ENCODE measurements around the gene ZNF177. TPM values are rescaled to one million over a fixed set of nuclear protein-coding genes. Genes with fewer than 3 reads are reported as not detected.

ZNF177 gene
- total RNA-seq, 1 experiment from 2014 or later = 1.4 TPM

GRCh38 chr19:9352505-9352904 is 10.3 kb upstream of the ZNF177 start:
- no peaks in the 10 kb centered on the region for H3K9me2 ChIP-seq (replicated peaks; ENCODE audit: low read length)
- CTCF ChIA-PET = no interaction called here
- no peak for ATAC-seq

GRCh38 chr19:9353011-9353410 is 9.8 kb upstream of the ZNF177 start:
- no peak overlapping the region for H3K27ac ChIP-seq (ENCODE audit: low read length)
- H3K27me3 ChIP-seq (ENCODE audit: low read length) = no peaks in the 10 kb centered on the region
- no peak overlapping the region for H3K4me2 ChIP-seq (ENCODE audit: low read length)
- ChIA-PET POLR2A (ENCODE audit: unreplicated experiment) (no interaction called here), CTCF (no interaction called here)
- TF ChIP-seq EZH2 (IDR thresholded peaks at IDR 0.05; ENCODE audit: low read length, unreplicated experiment) (no peak), CTCF (conservative IDR thresholded peaks at IDR 0.05; ENCODE audit: low read depth, low read length) (no peak), EZH2phosphoT487 (IDR thresholded peaks at IDR 0.05; ENCODE audit: borderline replicate concordance, low read length) (no peak)
- no peaks in the 10 kb centered on the region for H3K9me2 ChIP-seq (replicated peaks; ENCODE audit: low read length)
- no peaks in the 10 kb centered on the region for H3K79me2 ChIP-seq (ENCODE audit: low read length)
- H4K20me1 ChIP-seq (ENCODE audit: low read length) = no peaks in the 10 kb centered on the region
- no TSS peak for BruUV-seq (replicated peaks)
- peaks cover 61% of the 10 kb centered on the region for H3K9me3 ChIP-seq (ENCODE audit: low read length)
- DNase-seq = peak; percentile 16
- no peak overlapping the region for H3K4me3 ChIP-seq (ENCODE audit: low read length)
- intact Hi-C loops (cut with micrococcal nuclease) = no loop called here
- H3K36me3 ChIP-seq (ENCODE audit: low read depth, low read length) = peaks cover 45% of the 10 kb centered on the region
- H3K9ac ChIP-seq (ENCODE audit: low read length) = no peak overlapping the region
- H3F3A ChIP-seq (ENCODE audit: low read length, unreplicated experiment) = no peaks in the 10 kb centered on the region
- no peak overlapping the region for H2AFZ ChIP-seq (ENCODE audit: low read length)
- H3K4me1 ChIP-seq (ENCODE audit: insufficient read depth, low read length) = no peaks in the 10 kb centered on the region
- peak; percentile 29; the same call in 1 of the 2 replicates for ATAC-seq

More at GRCh38 chr19:9352505-9352904, 10.3 kb upstream of the ZNF177 start:
- Histone ChIP-seq H3K36me3 (ENCODE audit: low read depth, low read length) (peaks cover 42% of the 10 kb centered on the region), H2AFZ (ENCODE audit: low read length) (no peak overlapping the region), H4K20me1 (ENCODE audit: low read length) (no peaks in the 10 kb centered on the region), H3K9ac (ENCODE audit: low read length) (no peak overlapping the region), H3K27ac (ENCODE audit: low read length) (no peak overlapping the region), H3K79me2 (ENCODE audit: low read length) (no peaks in the 10 kb centered on the region), H3K27me3 (ENCODE audit: low read length) (no peaks in the 10 kb centered on the region), H3K4me1 (ENCODE audit: insufficient read depth, low read length) (no peaks in the 10 kb centered on the region), H3K4me2 (ENCODE audit: low read length) (no peak overlapping the region), H3F3A (ENCODE audit: low read length, unreplicated experiment) (no peaks in the 10 kb centered on the region), H3K9me3 (ENCODE audit: low read length) (peaks cover 58% of the 10 kb centered on the region), H3K4me3 (ENCODE audit: low read length) (no peak overlapping the region)
- no TSS peak for BruUV-seq (replicated peaks)
- no peak for TF ChIP-seq EZH2 (IDR thresholded peaks at IDR 0.05; ENCODE audit: low read length, unreplicated experiment)
- no peak for TF ChIP-seq EZH2phosphoT487 (IDR thresholded peaks at IDR 0.05; ENCODE audit: borderline replicate concordance, low read length)
- no peak for TF ChIP-seq CTCF (conservative IDR thresholded peaks at IDR 0.05; ENCODE audit: low read depth, low read length)
- intact Hi-C loops (cut with micrococcal nuclease) = no loop called here
- DNase-seq = no peak
- POLR2A ChIA-PET (ENCODE audit: unreplicated experiment) = no interaction called here

- no peaks in the 10 kb centered on the region for H3K79me2 ChIP-seq (ENCODE audit: low read length)
- BruUV-seq (replicated peaks) = no TSS peak
- ChIA-PET POLR2A (ENCODE audit: unreplicated experiment) (no interaction called here), CTCF (no interaction called here)
- H3K27me3 ChIP-seq (ENCODE audit: low read length) = no peaks in the 10 kb centered on the region
- no peaks in the 10 kb centered on the region for H4K20me1 ChIP-seq (ENCODE audit: low read length)
- no peak overlapping the region for H2AFZ ChIP-seq (ENCODE audit: low read length)
- intact Hi-C loops (cut with micrococcal nuclease) = no loop called here
- peaks cover 59% of the 10 kb centered on the region for H3K9me3 ChIP-seq (ENCODE audit: low read length)
- ATAC-seq (no peak), DNase-seq (no peak)
- H3K9ac ChIP-seq (ENCODE audit: low read length) = no peak overlapping the region
- H3K4me1 ChIP-seq (ENCODE audit: insufficient read depth, low read length) = no peaks in the 10 kb centered on the region
- H3K4me2 ChIP-seq (ENCODE audit: low read length) = no peak overlapping the region
- peaks cover 44% of the 10 kb centered on the region for H3K36me3 ChIP-seq (ENCODE audit: low read depth, low read length)
- H3F3A ChIP-seq (ENCODE audit: low read length, unreplicated experiment) = no peaks in the 10 kb centered on the region
- no peak overlapping the region for H3K27ac ChIP-seq (ENCODE audit: low read length)
- TF ChIP-seq CTCF (conservative IDR thresholded peaks at IDR 0.05; ENCODE audit: low read depth, low read length) (no peak), EZH2 (IDR thresholded peaks at IDR 0.05; ENCODE audit: low read length, unreplicated experiment) (no peak), EZH2phosphoT487 (IDR thresholded peaks at IDR 0.05; ENCODE audit: borderline replicate concordance, low read length) (no peak)
- H3K4me3 ChIP-seq (ENCODE audit: low read length) = no peak overlapping the region
- no peaks in the 10 kb centered on the region for H3K9me2 ChIP-seq (replicated peaks; ENCODE audit: low read length)
Measured at GRCh38 chr19:9354651-9355050, 8.2 kb upstream of the ZNF177 start.
